Glutamatergic neuron (in vitro differentiated cells): ENCODE data around the gene ZSCAN4. TPM values are rescaled to one million over a fixed set of nuclear protein-coding genes. Genes with fewer than 3 reads are reported as not detected.
A peak's percentile ranks its signal among the peaks of the same experiment; 100 is the strongest.

Source experiments
- DNase-seq: peaks from one replicate; pipeline ENCODE4 v3.0.0; 2022
- H3K27ac Mint-ChIP-seq: one replicate; pipeline ENCODE4 v1.8.0; 2020; ENCODE audit warnings: mild to moderate bottlenecking, mixed read lengths, inconsistent platforms; ENCODE audit not compliant: unreplicated experiment
- H3K27me3 Mint-ChIP-seq: one replicate; pipeline ENCODE4 v1.8.0; 2020; ENCODE audit warnings: mild to moderate bottlenecking, moderate library complexity, mixed read lengths, inconsistent platforms; ENCODE audit not compliant: unreplicated experiment
- H3K36me3 Mint-ChIP-seq: one replicate; pipeline ENCODE4 v1.8.0; 2020; ENCODE audit warnings: mild to moderate bottlenecking, mixed read lengths, inconsistent platforms; ENCODE audit not compliant: unreplicated experiment
- H3K4me1 Mint-ChIP-seq: one replicate; pipeline ENCODE4 v1.8.0; 2020; ENCODE audit warnings: mild to moderate bottlenecking, low read depth, mixed read lengths, inconsistent platforms; ENCODE audit not compliant: unreplicated experiment
- H3K4me3 Mint-ChIP-seq: one replicate; pipeline ENCODE4 v1.8.0; 2020; ENCODE audit warnings: mild to moderate bottlenecking, mixed read lengths, inconsistent platforms; ENCODE audit not compliant: unreplicated experiment
- H3K9me3 Mint-ChIP-seq: one replicate; pipeline ENCODE4 v1.8.0; 2020; ENCODE audit warnings: mild to moderate bottlenecking, moderate library complexity, mixed read lengths, inconsistent platforms; ENCODE audit not compliant: unreplicated experiment
- CTCF ChIP-seq: fragments of 200-600 bp; sonication (generic); IDR thresholded peaks from one replicate; pipeline ENCODE4 v1.5.0; 2021; ENCODE audit not compliant: partially characterized antibody, unreplicated experiment
- long read RNA-seq: library from polyadenylated mRNA; unstranded; transcript quantifications from one replicate; pipeline ENCODE4 v2.0.0, GENCODE V29; 2020; ENCODE audit not compliant: unreplicated experiment
- total RNA-seq: library from RNA; stranded (reverse); fragmentation: NEBNext Ultra II Directional; extraction: Animal tissue kit (Norgen Biotek cat#: 25700); gene quantifications from one replicate; pipeline ENCODE4 v1.2.1, GENCODE V29; 2021; ENCODE audit not compliant: unreplicated experiment

The ZSCAN4 gene
- total RNA-seq = 0.69 TPM
- long read RNA-seq, partial matches to known transcripts = 0 of 1 reads
- long read RNA-seq, other reads (novel, unspliced or antisense) = 0 of 1 reads

DNA sequence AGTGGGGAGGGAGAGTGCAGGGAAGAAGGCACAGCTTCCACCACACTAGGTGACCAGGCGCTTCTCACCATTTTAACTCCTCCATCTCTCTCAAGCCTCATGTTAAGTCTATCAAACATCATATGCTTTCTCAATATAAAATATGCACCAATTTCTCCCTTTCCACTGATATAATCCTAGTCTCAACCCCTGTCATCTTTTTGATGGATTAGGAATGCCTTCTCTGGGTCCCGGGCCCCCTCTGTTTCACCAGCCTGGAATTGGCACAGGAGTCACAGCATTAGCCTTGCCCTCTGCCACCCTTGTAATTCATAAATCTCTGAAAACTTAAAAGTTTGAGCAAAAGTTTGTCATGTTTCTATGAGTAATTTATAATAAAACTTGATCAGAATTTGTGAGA lies at the start of gene ZSCAN4:
TSS of gene ZSCAN4 (plus strand) at position 301 of the 400 bp plus-strand sequence. CDS start 7,211 bp downstream, outside the sequence.
- TF ChIP-seq CTCF = no peak
- Mint-ChIP-seq H3K27ac (no peak within 1 kb of the TSS), H3K4me1 (no peaks in the 10 kb centered on the region), H3K27me3 (peaks cover 2% of the 10 kb centered on the region), H3K9me3 (no peaks in the 10 kb centered on the region), H3K4me3 (no peak within 1 kb of the TSS), H3K36me3 (no peaks in the 10 kb centered on the region)
- no peak for DNase-seq

GRCh38 chr19:57620673-57621348 lies 47.9 kb upstream of the ZSCAN4 start:
- Mint-ChIP-seq H3K4me1 (no peaks in the 10 kb centered on the region), H3K4me3 (no peak overlapping the region), H3K27ac (no peak overlapping the region), H3K36me3 (peaks cover 82% of the 10 kb centered on the region), H3K27me3 (peaks cover 2% of the 10 kb centered on the region), H3K9me3 (peaks cover 58% of the 10 kb centered on the region)
- no peak for TF ChIP-seq CTCF
- no peak for DNase-seq

- Mint-ChIP-seq H3K27ac (no peak overlapping the region), H3K4me1 (no peaks in the 10 kb centered on the region), H3K4me3 (no peak overlapping the region), H3K9me3 (peaks cover 43% of the 10 kb centered on the region), H3K36me3 (peaks cover 66% of the 10 kb centered on the region), H3K27me3 (peaks cover 2% of the 10 kb centered on the region)
- TF ChIP-seq CTCF = no peak
- no peak for DNase-seq
Observed at GRCh38 chr19:57623091-57623490, 45.6 kb upstream of the ZSCAN4 start.

GRCh38 chr19:57632987-57633831 lies 35.5 kb upstream of the ZSCAN4 start, which contains the start of gene ZNF211:
Gene ZNF211, plus strand, starts transcription at chr19:57633168. Its CDS starts 179 bp downstream, at chr19:57633347.
- Mint-ChIP-seq H3K36me3 (peaks cover 17% of the 10 kb centered on the region), H3K4me1 (peaks cover 3% of the 10 kb centered on the region)

More at GRCh38 chr19:57632987-57633831, 35.5 kb upstream of the ZSCAN4 start, which contains the start of gene ZNF211:
- Mint-ChIP-seq H3K4me3 (peak within 1 kb of the TSS; percentile 97), H3K27me3 (peaks cover 5% of the 10 kb centered on the region), H3K27ac (peak within 1 kb of the TSS; percentile 81), H3K9me3 (peaks cover 11% of the 10 kb centered on the region)
- no peak for TF ChIP-seq CTCF
- peak; percentile 92 for DNase-seq
